Prostate gland (tissue), 2 donors: ENCODE measurements around the gene IL15RA.

Experiments used
- CTCF ChIP-seq, 4 experiments: fragments of 200-600 bp in 2 of 4; fragments of 450-650 bp in 2 of 4; sonication (generic) in 2 of 4; IDR thresholded peaks; 1 replicate in 3 of 4; 2 replicates in 1 of 4; pipeline ENCODE4 v1.5.1; 2016 to 2019; ENCODE audit warnings: antibody characterized with exemption in 4 of 4, mild to moderate bottlenecking in 2 of 4, moderate library complexity in 2 of 4
- POLR2A ChIP-seq: fragments of 450-650 bp; IDR thresholded peaks from one replicate; pipeline ENCODE4 v1.6.1; 2016; ENCODE audit warnings: antibody characterized with exemption, mild to moderate bottlenecking

GRCh38 chr10:5915451-5915850, 61.9 kb downstream of the IL15RA start:
- no peak for TF ChIP-seq POLR2A
- no peak for TF ChIP-seq CTCF (IDR thresholded peaks at IDR 0.05)
